ENCODE measurements around the gene AVEN.
"Not testable (repeated sequence)": the region's sequence is repeated elsewhere in the genome, so short reads cannot be mapped to it uniquely, and the experiment has no call there.

AVEN gene

DNA sequence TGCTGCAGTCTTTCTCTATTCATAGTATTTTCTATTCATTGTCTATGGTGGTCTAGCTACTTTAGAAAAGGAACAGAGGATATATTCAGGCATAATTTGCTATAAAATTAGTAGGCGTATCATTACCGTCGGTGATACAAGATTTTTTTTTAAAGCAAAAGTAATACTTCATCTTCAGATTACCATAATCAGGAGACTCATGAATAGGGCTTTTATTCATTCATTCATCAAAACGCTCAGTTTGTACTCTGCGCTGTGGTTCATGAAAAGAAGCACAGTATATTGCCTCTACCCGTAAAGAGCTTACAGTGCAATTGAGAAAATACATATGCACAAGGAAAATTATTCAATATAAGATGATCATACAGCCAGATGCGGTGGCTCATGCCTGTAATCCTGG lies 207.4 kb downstream of the AVEN start:
- TF ChIP-seq, protein P1, sequence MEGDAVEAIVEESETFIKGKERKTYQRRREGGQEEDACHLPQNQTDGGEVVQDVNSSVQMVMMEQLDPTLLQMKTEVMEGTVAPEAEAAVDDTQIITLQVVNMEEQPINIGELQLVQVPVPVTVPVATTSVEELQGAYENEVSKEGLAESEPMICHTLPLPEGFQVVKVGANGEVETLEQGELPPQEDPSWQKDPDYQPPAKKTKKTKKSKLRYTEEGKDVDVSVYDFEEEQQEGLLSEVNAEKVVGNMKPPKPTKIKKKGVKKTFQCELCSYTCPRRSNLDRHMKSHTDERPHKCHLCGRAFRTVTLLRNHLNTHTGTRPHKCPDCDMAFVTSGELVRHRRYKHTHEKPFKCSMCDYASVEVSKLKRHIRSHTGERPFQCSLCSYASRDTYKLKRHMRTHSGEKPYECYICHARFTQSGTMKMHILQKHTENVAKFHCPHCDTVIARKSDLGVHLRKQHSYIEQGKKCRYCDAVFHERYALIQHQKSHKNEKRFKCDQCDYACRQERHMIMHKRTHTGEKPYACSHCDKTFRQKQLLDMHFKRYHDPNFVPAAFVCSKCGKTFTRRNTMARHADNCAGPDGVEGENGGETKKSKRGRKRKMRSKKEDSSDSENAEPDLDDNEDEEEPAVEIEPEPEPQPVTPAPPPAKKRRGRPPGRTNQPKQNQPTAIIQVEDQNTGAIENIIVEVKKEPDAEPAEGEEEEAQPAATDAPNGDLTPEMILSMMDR (IDR thresholded peaks at IDR 0.05; ENCODE audit: low read depth, low read length, missing control alignments), result no peak
- H3K4me3 ChIP-seq (replicated peaks; ENCODE audit: low read depth, low read length), result no peak overlapping the region
- DNase-seq (ENCODE audit: extremely low read depth, low read depth), result no peak

DNA sequence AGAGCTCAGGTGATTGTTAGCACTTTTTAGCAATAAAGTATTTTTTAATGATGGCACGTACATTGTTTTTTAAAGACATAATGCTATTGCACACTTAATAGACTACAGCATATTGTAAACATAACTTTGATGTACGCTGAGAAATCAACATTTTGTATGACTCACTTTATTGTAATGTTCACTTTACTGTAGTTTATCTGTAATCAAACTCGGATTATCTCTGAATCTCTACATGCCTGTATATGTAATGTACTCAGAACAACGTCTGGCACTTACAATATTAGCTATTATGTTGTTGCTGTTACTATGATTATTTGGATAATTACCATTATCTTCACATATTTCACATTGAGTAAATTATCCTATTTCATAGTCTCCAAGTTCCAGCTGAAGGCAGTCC lies 208.7 kb downstream of the AVEN start:
- no peak overlapping the region for H3K4me3 ChIP-seq (replicated peaks; ENCODE audit: low read depth, low read length)
- DNase-seq (ENCODE audit: extremely low read depth, low read depth), result no peak
- TF ChIP-seq, protein P1 (IDR thresholded peaks at IDR 0.05; ENCODE audit: low read depth, low read length, missing control alignments), result no peak

DNA sequence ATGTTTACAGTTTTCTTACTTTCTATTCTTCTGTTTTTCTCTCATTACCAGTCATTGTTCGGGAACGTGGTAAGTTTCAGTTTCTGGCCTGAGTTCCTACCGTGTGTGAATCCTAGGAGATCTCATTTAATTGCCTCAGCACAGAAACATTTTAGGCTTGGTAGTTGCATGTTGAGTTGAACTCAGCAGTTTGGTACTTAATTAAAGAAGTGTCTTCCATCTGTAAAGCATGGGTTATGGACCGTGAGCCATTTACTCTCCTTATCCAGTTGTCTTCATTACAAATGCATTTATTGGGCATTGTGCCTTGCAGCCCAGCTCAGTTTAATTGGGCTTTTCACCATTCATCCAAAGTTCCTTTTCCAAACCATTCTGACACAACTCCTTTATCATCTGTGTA lies 212.8 kb downstream of the AVEN start:
- TF ChIP-seq, protein P1 (IDR thresholded peaks at IDR 0.05; ENCODE audit: low read depth, low read length, missing control alignments), result no peak
- DNase-seq (ENCODE audit: extremely low read depth, low read depth), result no peak
- H3K4me3 ChIP-seq (replicated peaks; ENCODE audit: low read depth, low read length), result no peak overlapping the region

DNA sequence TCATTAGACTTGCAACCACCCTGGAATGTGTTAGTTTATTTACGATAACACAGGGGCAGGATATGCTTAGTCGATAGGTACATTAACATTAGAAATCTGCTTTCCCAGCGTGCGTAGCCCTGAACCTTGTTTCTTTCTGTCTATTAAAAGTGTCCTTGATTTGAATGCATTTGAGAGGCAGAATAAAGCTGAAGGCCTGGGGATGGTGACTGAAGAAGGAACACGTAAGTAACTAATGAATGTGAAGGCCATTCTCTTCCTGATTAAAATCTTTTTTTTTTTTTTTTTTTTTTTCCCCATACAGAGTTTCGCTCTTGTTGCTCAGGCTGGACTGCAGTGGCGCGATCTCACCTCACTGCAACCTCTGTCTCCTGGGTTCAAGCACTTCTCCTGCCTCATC lies 213.6 kb downstream of the AVEN start:
- no peak for DNase-seq (ENCODE audit: extremely low read depth, low read depth)
- no peak overlapping the region for H3K4me3 ChIP-seq (replicated peaks; ENCODE audit: low read depth, low read length)
- TF ChIP-seq, protein P1 (IDR thresholded peaks at IDR 0.05; ENCODE audit: low read depth, low read length, missing control alignments), result no peak

DNA sequence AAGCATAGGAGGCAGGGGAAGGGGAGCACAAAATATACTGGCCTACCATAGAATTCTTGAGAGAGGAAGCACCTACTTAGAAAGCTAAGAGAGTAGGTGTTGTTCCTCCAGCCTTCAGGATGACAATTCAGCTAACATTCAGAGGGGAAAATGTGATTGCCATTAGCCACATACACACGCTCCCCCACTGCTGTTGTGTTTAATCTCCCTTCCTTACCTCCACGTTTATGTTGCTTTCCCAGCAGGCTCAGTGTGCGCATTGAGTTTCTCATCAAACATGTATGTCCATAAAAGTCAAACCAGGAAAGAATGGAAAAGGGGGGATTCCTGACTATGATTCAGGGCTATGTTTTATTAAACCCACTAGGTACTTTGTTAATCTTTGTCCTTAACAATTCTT lies 215.9 kb downstream of the AVEN start:
- no peak for DNase-seq (ENCODE audit: extremely low read depth, low read depth)
- TF ChIP-seq, protein P1 (IDR thresholded peaks at IDR 0.05; ENCODE audit: low read depth, low read length, missing control alignments), result no peak
- H3K4me3 ChIP-seq (replicated peaks; ENCODE audit: low read depth, low read length), result no peak overlapping the region

DNA sequence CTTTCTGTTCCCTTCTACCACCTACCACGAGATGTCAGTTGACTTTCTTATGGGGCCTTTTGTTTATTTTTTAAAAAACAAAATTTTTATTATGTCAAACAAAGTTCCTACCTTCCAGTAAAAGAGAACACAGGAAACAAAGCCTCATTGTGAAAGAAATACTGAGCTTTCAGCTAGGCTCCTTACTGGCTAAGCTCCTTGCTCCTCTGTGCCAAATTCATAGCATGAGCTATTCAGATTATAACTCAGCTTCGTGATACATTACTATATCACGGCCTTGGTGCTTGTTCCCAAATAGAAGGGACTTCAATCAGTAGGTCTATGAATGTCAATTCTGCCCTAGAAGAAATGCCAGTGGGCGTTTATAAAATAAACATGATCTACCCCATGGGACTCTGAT lies 216.5 kb downstream of the AVEN start:
- H3K4me3 ChIP-seq (replicated peaks; ENCODE audit: low read depth, low read length), result no peak overlapping the region
- DNase-seq (ENCODE audit: extremely low read depth, low read depth), result no peak
- TF ChIP-seq, protein P1 (IDR thresholded peaks at IDR 0.05; ENCODE audit: low read depth, low read length, missing control alignments), result no peak

DNA sequence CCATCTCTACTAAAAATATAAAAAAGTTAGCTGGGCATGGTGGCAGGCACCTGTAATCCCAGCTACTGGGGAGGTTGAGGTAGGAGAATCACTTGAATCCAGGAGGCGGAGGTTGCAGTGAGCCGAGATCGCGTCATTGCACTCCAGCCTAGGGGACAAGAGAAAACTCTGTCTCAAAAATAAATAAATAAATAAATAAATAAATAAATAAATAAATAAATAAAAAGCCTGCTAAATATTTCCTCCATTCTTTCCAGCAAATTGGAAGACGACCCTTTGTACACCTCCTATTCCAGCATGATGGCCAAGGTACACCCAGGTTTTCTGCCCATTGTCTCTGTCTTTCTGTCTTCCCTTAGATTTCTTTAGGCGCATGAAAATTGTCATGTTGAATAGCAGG lies 219.5 kb downstream of the AVEN start:
- DNase-seq (ENCODE audit: extremely low read depth, low read depth); H3K4me3 ChIP-seq (replicated peaks; ENCODE audit: low read depth, low read length): not testable (repeated sequence)

All from HFF-Myc (cell line).